Choroid plexus epithelial cell (primary cell): ENCODE results near the gene F5.

Experiments used
- DNase-seq: peaks from one replicate; pipeline ENCODE4 v3.0.0-alpha.2; 2010; ENCODE audit warnings: low read depth
- H3K4me3 ChIP-seq: 2 replicates; pipeline ENCODE4 v1.5.1; 2011; ENCODE audit warnings: low read depth, mild to moderate bottlenecking, control low read depth, low read length, moderate library complexity
- CTCF ChIP-seq: conservative IDR thresholded peaks from 2 replicates; pipeline ENCODE4 v1.5.1; 2011; ENCODE audit warnings: low read depth, mild to moderate bottlenecking, control low read depth, inconsistent platforms, low read length, moderate library complexity

F5 gene

GRCh38 chr1:169586395-169587255, at the start of gene F5:
Gene F5 (minus strand): TSS chr1:169586481. CDS start chr1:169586386, 95 bp downstream.
- TF ChIP-seq CTCF: peak; percentile 72
- H3K4me3 ChIP-seq: no peak within 1 kb of the TSS
- peak; percentile 72 for DNase-seq

- DNase-seq: no peak
Observed at GRCh38 chr1:169634877-169635276, 48.6 kb upstream of the F5 start.

GRCh38 chr1:169634145-169634544, 47.9 kb upstream of the F5 start:
- no peak overlapping the region for H3K4me3 ChIP-seq
- no peak for DNase-seq
- TF ChIP-seq CTCF: no peak

More at GRCh38 chr1:169634877-169635276, 48.6 kb upstream of the F5 start:
- no peak overlapping the region for H3K4me3 ChIP-seq
- TF ChIP-seq CTCF: no peak

- no peak for TF ChIP-seq CTCF
- no peak for DNase-seq
- H3K4me3 ChIP-seq: no peak overlapping the region
Observed at GRCh38 chr1:169631249-169631648, 45.0 kb upstream of the F5 start.

- peak; percentile 47 for DNase-seq
Observed at GRCh38 chr1:169630006-169630405, 43.7 kb upstream of the F5 start, which contains the start of gene SELP. Gene SELP (minus strand): TSS chr1:169630124. CDS start chr1:169630074, 50 bp downstream.

GRCh38 chr1:169624912-169625311, 38.6 kb upstream of the F5 start:
- no peak for DNase-seq
- no peak for TF ChIP-seq CTCF

More at GRCh38 chr1:169630006-169630405, 43.7 kb upstream of the F5 start, which contains the start of gene SELP:
- TF ChIP-seq CTCF: no peak
- H3K4me3 ChIP-seq: no peak within 1 kb of the TSS

More at GRCh38 chr1:169624912-169625311, 38.6 kb upstream of the F5 start:
- no peak overlapping the region for H3K4me3 ChIP-seq
